Keratinocyte (primary cell): Measurements from ENCODE around the gene IGF1R.

Source experiments
- CTCF ChIP-seq, 3 experiments: IDR thresholded peaks in 1 of 3; conservative IDR thresholded peaks in 1 of 3; optimal IDR thresholded peaks in 1 of 3; 2 replicates in 2 of 3; 3 replicates in 1 of 3; pipeline versions ENCODE3 to v1.5.1; 2011; ENCODE audit warnings: low read length in 3 of 3, mild to moderate bottlenecking in 3 of 3, moderate library complexity in 2 of 3, control low read depth in 1 of 3, inconsistent platforms in 1 of 3; ENCODE audit not compliant: insufficient read depth in 2 of 3; ENCODE audit errors: extremely low read depth in 1 of 3
- EZH2 ChIP-seq: IDR thresholded peaks from one replicate; pipeline ENCODE4 v1.6.1; 2012; ENCODE audit warnings: inconsistent platforms, mild to moderate bottlenecking, low read length, moderate library complexity

GRCh38 chr15:98898122-98898521 lies 249.8 kb downstream of the IGF1R start:
- TF ChIP-seq CTCF (optimal IDR thresholded peaks at IDR 0.05 in 1 of 3, IDR thresholded peaks at IDR 0.05 in 1 of 3, conservative IDR thresholded peaks at IDR 0.05 in 1 of 3; ENCODE audit: extremely low read depth in 1 of 3, insufficient read depth in 2 of 3, low read length in 3 of 3) (no peak), EZH2 (no peak)
